ENCODE data around the gene PTGES3L.
"Not testable (repeated sequence)": the region's sequence is repeated elsewhere in the genome, so short reads cannot be mapped to it uniquely, and the experiment has no call there.

Gene PTGES3L

GRCh38 chr17:42920922-42921321 lies 59.0 kb downstream of the PTGES3L start:
- Histone ChIP-seq H3K9me3 (ENCODE audit: control insufficient read depth in 5 of 5, low read length in 5 of 5) (no peaks in the 10 kb centered on the region), H3K4me1 (ENCODE audit: control insufficient read depth in 5 of 5, insufficient read depth in 5 of 5, low read length in 5 of 5) (peaks cover 2 to 64% (median 49%) of the 10 kb centered on the region in 5 donors), H3K27ac (ENCODE audit: low read depth, low read length) (peak overlapping the region; percentile 84), H3K27me3 (ENCODE audit: control insufficient read depth in 5 of 5, insufficient read depth in 4 of 5, low read length in 5 of 5) (no peaks in the 10 kb centered on the region), H3K36me3 (ENCODE audit: control insufficient read depth in 5 of 5, insufficient read depth in 5 of 5, low read length in 5 of 5) (no peaks in the 10 kb centered on the region), H3K9ac (ENCODE audit: low read length in 5 of 5) (peak overlapping the region in 1 of 5 donors; percentile 16), H3K4me3 (ENCODE audit: low read depth in 1 of 5, low read length in 5 of 5) (no peak overlapping the region)

GRCh38 chr17:42920106-42920900 lies 59.6 kb downstream of the PTGES3L start:
- H3K4me1 ChIP-seq (ENCODE audit: control insufficient read depth in 5 of 5, insufficient read depth in 5 of 5, low read length in 5 of 5) = peaks cover 2 to 59% (median 47%) of the 10 kb centered on the region in 5 donors
- H3K27me3 ChIP-seq (ENCODE audit: control insufficient read depth in 5 of 5, insufficient read depth in 4 of 5, low read length in 5 of 5) = no peaks in the 10 kb centered on the region
- no peak overlapping the region for H3K9ac ChIP-seq (ENCODE audit: low read length in 5 of 5)
- H3K4me3 ChIP-seq (ENCODE audit: low read depth in 1 of 5, low read length in 5 of 5) = no peak overlapping the region
- no peaks in the 10 kb centered on the region for H3K36me3 ChIP-seq (ENCODE audit: control insufficient read depth in 5 of 5, insufficient read depth in 5 of 5, low read length in 5 of 5)
- peak overlapping the region; percentile 84 for H3K27ac ChIP-seq (ENCODE audit: low read depth, low read length)
- no peaks in the 10 kb centered on the region for H3K9me3 ChIP-seq (ENCODE audit: control insufficient read depth in 5 of 5, low read length in 5 of 5)

GRCh38 chr17:42919522-42920077 lies 60.3 kb downstream of the PTGES3L start:
- not testable (repeated sequence) for H3K36me3 ChIP-seq (ENCODE audit: control insufficient read depth in 5 of 5, insufficient read depth in 5 of 5, low read length in 5 of 5)
- peak overlapping the region; percentile 12 for H3K27ac ChIP-seq (ENCODE audit: low read depth, low read length)

GRCh38 chr17:42918902-42919521 lies 60.9 kb downstream of the PTGES3L start:
- peak overlapping the region in 2 of 5 donors; percentile 42 to 59 for H3K9ac ChIP-seq (ENCODE audit: low read length in 5 of 5)
- no peaks in the 10 kb centered on the region for H3K9me3 ChIP-seq (ENCODE audit: control insufficient read depth in 5 of 5, low read length in 5 of 5)
- H3K27ac ChIP-seq (ENCODE audit: low read depth, low read length) = peak overlapping the region; percentile 12
- no peak overlapping the region for H3K4me3 ChIP-seq (ENCODE audit: low read depth in 1 of 5, low read length in 5 of 5)
- H3K36me3 ChIP-seq (ENCODE audit: control insufficient read depth in 5 of 5, insufficient read depth in 5 of 5, low read length in 5 of 5) = no peaks in the 10 kb centered on the region
- H3K27me3 ChIP-seq (ENCODE audit: control insufficient read depth in 5 of 5, insufficient read depth in 4 of 5, low read length in 5 of 5) = no peaks in the 10 kb centered on the region
- peaks cover 2 to 55% (median 48%) of the 10 kb centered on the region in 5 donors for H3K4me1 ChIP-seq (ENCODE audit: control insufficient read depth in 5 of 5, insufficient read depth in 5 of 5, low read length in 5 of 5)

More at GRCh38 chr17:42919522-42920077, 60.3 kb downstream of the PTGES3L start:
- not testable (repeated sequence) for H3K4me3 ChIP-seq (ENCODE audit: low read depth in 1 of 5, low read length in 5 of 5); H3K27me3 ChIP-seq (ENCODE audit: control insufficient read depth in 5 of 5, insufficient read depth in 4 of 5, low read length in 5 of 5); H3K9ac ChIP-seq (ENCODE audit: low read length in 5 of 5); H3K9me3 ChIP-seq (ENCODE audit: control insufficient read depth in 5 of 5, low read length in 5 of 5)
- H3K4me1 ChIP-seq (ENCODE audit: control insufficient read depth in 5 of 5, insufficient read depth in 5 of 5, low read length in 5 of 5) = peaks cover 2 to 53% (median 43%) of the 10 kb centered on the region in 5 donors
